ENCODE data around the gene ATXN7L1. TPM values are rescaled to one million over a fixed set of nuclear protein-coding genes. Genes with fewer than 3 reads are reported as not detected.
A peak's percentile ranks its signal among the peaks of the same experiment; 100 is the strongest.

The ATXN7L1 gene
- total RNA-seq, 1 experiment from 2014 or later, result 3.8 TPM

DNA sequence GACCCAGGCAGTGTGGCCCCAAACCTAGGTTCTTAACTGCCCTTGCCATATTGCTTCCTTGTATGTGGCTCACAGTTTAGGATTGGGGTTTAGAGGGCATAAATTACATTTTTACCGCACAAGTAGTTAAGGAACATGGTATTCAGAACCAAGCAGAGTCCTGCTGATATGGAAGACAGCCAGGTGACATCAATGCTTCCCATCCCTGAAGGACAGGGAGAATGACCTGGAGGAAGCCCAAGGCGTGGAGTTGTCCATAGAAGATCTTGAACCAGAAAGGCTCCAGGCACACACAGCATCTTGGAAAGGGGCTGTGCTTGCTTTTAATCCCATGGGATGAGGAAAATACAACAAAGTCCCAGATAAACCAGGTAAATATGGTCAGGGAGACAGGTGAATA lies 48.3 kb downstream of the ATXN7L1 start:
- no peak for DNase-seq (ENCODE audit: low spot score)

DNA sequence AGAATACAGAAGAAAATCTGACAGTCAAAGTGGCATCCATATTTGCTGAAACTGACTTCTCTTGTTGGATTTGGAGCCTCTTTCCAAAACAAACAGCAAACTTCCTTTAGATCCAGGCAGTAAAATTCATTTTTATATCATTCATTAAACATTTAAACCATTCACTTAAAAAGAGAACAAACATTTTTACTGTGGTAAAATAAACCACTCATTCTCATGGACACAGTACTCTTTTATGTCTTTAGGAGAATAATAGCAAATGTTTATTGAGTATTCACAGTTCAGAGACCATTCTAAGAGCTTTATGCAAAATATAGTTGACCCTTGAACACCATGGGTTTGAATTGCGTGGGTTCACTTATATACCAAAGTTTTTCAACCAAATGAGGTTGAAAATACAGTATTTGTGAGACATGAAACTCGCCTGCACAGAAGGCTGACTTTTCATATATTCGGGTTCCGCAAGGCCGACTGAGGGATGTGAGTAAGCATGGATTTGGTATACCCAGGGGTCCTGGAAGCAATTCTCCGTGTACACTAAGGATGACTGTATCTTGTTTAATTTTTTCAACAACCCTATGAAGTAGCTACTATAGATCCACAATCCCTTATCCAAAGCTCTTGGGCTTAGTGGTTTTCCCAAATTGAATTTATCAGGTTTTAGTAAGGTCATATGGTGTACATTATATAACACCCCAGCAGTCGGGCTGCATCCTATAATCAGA lies 49.1 kb downstream of the ATXN7L1 start:
- no peak for DNase-seq (ENCODE audit: low spot score)

DNA sequence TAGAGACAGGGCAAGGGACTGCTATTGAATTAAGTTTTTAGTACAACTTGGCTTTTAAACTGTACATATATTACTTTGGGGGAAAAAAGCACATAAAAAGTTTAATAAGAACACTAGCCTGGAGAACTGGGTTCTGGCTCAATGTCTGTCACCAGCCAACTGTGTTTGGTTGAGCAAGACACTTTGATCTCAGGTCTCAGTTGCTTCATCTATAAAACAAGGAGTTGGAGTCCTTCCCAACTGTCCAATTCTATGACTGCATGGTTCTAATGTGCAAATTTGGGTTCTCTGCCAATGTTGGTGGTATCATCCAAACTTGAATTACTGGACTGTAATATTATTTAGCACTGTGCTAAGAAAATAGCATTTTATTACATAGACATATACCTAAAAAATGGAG lies 50.3 kb downstream of the ATXN7L1 start:
- no peak for DNase-seq (ENCODE audit: low spot score)

DNA sequence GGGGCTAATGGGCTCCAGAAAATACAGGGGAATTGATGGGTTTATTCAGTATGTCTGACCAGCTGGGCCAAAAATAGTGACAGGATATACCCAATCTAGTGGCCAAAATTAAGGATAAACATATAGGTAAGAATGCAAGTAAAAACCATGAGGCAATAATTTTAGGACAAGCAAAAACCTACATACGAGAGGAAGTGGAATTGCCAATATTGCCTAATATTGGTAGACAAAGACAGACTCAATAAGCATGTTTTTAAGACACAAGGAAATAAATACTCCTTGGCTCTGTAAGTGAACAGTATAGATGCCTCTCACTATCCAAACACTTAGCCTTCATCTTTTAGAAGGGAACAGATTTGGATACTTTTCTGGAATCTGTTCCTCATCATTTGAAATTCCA lies 51.0 kb downstream of the ATXN7L1 start:
- no peak for DNase-seq (ENCODE audit: low spot score)

DNA sequence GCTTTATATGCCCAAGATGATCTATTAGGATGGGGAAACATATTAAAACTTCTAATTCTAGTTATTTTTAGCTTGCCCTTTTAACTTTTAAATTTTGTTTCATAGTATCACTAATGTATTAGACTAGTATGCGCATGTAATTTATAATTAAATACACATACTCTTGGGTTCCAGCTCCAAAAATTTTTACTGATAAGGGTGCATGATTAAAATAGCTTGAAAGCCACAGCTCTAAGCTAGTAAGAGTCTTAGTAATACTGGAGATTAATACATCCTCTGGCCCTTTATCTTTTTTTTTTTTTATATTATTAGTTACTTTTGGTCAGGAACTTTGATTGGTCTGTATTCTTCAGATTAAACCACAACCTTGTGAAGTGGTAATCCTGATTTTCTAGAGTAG lies 53.6 kb downstream of the ATXN7L1 start:
- no peak for DNase-seq (ENCODE audit: low spot score)

DNA sequence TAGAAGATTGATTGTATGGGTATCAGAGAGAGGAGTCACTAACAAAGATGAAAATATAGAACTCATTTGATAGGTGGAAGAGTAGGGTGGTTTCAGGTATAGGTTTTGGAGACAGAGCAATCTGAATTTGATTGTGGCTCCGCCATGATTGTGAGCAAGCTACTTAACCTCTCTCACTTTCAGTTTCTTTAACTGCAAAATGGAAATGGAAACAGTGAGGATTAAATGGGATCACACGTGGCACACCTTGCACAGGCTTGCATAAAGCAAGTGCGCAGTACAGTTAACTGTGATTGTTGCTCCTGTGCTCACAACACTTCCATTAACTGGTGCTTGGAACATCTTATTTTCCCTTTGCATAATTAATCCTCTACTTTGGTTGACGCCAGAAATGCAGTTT lies 54.9 kb downstream of the ATXN7L1 start:
- DNase-seq (ENCODE audit: low spot score), result no peak

DNA sequence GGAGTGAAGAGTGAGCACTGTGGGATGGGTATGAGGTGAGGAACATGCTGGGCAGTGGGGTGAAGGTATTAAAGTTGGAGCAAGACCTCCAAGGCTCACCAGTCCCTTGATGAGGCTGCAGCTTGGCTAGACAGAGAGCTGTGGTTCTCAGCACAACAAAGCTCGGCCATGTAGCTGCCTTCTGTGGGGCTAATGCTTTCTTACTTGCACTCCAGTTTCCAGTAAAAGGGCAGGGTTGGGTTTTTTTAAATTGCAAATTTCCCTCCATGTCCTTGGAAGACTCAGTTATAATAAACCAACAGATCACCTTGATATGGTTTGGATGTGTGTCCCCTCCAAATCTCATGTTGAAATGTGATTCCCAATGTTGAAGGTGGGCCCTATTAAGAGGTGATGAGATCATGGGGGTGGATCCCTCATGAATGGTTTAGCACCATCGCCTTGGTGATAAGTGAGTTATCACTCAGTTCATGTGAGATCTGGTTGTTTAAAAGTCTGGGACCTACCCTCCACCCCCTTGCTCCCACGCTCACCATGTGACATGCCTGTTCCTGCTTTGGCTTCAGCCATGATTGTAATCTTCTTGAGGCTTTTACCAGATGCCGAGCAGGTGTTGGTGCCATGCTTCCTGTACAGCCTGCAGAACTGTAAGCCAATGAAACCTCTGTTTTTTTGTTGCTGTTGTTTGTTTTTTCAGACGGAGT lies 55.9 kb downstream of the ATXN7L1 start:
- no peak for DNase-seq (ENCODE audit: low spot score)

DNA sequence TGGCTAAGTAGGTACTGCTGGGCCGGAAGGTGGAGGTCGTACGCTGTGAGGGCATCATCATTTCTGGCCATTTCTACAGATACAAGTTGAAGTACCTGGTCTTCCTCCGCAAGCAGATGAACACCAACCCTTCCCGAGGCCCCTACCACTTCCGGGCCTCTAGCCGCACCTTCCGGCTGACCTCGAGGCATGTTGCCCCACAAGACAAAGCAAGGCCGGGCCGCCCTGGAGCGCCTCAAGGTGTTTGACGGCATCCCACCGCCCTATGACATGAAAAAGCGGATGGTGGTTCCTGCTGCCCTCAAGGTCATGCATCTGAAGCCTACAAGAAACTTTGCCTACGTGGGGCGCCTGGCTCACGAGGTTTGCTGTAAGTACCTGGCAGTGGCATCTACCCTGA lies 56.8 kb downstream of the ATXN7L1 start:
- no peak for DNase-seq (ENCODE audit: low spot score)

DNA sequence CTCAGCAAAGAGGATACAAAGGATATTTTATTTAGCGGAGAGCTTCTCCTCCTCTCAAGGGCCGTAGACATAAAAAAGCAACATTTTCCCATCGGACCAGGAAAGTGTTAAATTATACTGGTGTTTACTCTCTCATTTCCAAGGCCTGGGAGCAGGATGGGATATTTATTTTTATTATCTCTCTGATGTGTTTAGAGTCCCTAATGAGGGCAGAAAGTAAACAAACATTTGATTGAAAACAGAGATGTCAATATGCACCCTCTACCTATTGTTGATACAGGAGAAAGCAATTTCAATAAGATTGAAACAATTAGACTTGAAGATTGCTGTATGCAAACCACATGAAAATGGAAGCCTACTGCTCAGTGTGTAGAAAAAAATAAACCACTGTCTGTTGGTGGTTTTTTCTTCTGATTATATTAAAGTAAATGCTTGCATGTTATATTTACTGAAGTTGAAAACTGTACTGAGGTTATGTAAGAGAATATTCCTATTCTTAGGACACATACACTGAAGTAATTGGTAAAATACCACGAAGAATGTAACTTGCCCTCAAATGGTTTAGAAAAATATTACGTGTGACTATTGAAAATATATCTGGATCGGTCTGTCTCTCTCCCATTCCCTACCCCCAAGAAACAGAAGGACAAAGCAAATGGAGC lies 59.3 kb downstream of the ATXN7L1 start:
- DNase-seq (ENCODE audit: low spot score), result no peak

DNA sequence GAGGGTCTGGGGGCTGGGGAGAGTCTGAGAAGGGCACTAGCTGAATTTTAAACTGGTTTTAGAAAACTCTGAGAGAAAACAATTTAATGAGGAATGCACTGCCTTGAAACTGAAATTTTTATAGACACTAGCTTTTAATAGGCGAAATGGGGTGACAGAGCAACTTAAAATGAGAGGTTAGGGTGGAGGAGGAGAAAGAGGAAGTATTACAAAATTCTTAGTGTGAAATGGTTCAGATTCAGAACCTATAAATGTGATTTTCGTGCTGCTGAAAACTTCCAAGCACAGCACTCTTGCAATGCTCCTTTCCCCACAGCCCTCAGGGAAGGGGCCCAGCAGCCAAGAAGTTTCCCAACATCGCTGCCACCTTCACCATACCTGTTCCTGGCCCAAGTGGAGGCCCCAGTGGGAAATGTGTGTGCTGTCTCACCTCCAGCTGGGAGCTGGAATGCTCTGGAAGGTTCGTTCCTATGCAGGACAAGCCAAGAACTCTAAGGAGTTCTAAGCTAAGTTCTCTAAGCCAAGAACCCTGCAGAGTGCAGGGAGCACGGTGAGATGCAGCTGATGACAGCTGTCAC lies 60.0 kb downstream of the ATXN7L1 start:
- DNase-seq (ENCODE audit: low spot score), result no peak

DNA sequence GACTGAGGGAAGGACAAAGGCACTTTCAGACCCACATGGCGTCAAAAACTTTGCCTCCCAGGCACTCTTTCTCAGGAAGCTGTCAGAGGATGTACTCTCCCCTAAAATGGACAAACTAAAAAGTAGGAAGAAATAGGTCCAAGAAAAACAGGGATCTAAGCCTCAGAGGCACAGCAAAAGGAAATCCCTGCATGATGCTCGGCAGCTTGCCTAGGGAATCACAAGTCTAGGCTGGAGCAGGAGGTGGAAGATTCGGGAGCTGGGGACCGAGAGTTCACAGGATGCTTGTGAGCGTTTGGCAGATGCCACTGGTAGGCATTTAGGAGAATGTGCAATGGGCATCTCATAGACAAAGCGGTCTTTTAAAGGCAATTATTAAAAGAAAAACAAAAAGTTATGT lies 60.8 kb downstream of the ATXN7L1 start:
- no peak for DNase-seq (ENCODE audit: low spot score)

DNA sequence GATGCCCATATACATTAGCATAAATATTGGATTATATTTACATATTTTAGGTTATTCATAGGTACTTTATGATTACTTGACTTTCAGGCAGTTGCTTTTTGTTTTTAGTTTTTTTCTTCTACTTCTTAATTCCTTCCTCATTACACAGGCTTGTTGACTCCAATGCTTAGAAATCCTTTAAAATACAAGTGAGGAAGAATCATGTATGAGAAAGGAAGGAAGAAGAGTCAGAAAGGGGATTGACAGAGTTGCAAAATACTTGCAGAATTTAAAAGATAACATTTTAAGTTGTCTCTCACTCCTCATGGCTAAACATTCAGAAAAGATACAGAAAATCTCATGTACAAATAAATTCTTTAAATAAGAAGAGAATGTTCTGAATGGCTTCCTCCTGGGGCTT lies 61.9 kb downstream of the ATXN7L1 start:
- DNase-seq (ENCODE audit: low spot score), result no peak

DNA sequence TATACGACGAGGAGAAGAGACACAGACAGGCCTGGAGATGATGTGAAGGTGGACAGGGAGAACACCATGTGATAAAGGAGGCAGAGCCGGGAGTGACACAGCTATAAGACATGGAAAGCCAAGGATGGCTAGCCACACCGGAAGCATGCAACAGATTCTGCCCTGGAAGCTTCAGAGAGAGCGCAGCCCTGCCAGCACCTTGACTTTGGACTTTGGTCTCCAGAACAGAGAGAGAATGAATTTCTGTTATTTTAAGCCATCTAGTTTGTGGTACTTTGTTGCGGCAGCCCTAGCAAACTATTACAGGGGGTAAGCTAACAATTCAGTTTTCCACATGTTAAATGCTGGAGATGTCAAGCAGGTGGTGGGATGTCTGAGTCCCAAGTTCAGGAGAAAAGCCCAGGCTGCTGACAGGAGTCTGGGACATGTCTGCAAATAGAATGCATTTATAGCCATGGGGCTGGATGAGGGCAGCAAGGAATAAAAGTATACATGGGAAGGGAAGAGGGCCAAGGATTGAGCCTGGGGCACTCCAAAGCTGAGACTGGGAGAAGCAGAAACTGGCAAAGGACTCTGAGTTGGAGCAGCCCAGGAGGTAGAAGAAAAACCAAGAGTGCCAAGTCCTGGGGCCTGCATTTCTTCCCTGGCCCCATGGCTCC lies 65.1 kb downstream of the ATXN7L1 start:
- no peak for DNase-seq (ENCODE audit: low spot score)

DNA sequence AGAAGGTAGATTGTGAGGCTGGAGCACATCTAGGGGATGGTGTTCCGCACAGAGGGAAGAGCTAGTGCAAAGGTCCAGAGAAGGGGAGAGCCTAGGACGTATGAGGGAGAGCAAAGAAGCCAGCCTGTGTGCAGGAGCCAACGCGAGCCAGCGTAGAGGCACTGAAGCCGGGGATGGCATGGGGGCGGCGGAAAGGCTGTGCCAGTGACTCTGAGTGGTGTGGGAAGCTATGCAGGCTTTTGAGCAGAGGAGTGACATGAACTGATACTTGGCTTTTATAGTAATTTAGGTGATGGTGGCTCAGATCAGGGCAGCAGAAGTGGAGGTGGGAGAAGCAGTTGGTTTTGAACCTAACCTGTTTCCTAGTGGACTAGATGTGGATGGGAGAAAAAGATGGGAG lies 65.8 kb downstream of the ATXN7L1 start:
- no peak for DNase-seq (ENCODE audit: low spot score)

DNA sequence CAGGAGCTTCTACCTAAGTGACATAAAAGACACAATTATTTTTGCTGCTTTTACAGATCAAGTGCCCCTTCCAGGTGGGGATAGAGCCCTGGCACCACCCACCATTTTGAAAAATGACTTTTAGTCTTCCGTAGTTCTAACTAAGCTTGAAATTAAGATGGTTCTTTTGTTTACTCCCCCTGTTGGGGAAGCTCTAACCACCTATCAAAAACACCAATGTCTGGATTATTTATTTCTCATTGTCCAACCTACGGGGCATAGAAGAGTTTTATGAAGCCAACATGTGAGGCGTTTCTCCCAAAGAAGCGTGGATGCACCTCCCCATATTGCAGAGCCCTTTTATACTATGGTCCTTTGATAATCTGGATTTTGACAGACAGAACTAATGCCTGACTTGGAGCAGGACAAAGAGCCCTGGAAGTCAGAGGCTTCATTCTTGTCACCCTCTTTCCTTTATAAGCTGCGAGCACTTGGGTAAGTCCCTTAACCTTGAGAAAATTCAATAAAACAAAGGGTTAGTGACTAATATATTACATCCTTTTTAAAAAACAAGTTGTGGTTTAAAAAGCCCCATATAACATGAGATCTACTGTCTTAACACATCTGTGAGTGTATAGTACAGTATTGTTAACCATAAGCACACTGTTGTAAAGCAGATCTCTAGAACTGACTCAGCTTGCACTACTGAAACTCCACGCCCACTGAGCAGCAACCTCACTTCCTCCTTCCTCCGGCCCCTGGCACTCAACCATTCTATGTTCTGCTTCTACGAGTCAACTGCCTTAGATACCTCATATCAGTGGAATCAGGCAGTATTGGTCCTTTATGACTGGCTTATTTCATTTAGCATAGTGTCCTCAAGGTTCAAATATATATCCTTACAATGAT lies 67.5 kb downstream of the ATXN7L1 start:
- peak; percentile 58 for DNase-seq (ENCODE audit: low spot score)

DNA sequence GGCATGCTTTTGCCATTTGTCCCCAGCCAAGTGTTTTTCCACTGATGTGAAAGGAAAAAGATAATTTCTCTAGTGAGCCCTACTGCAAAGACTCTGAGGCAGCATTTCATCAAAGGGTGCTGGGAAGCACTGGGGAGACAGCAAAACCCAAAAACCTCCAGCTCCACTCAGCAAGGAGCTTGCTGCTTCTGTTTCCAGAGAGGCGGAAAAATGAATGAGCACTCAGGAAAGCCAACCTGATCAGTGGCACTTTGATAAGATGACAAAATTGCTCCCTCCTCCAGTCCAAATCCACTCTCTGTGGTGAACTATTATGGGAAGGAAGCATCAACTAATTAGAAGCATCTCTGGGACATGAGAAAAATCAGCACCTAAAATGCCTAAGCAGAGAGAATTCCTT lies 68.2 kb downstream of the ATXN7L1 start:
- no peak for DNase-seq (ENCODE audit: low spot score)

DNA sequence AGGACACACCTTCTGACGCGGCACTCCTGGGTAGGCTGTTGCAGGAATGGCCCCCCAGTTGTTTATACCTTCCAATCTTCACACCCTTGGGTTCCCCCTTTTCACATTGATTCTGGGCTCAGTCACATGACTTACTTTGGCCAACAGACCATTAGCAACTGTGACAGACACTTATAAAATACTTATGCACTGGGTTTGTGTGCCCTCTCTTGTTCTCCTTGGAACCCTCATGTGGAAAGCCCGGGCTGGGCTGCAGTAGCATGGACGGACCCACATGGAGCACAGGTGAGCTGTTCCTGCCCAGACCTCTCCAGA lies 69.0 kb downstream of the ATXN7L1 start:
- DNase-seq (ENCODE audit: low spot score), result no peak

DNA sequence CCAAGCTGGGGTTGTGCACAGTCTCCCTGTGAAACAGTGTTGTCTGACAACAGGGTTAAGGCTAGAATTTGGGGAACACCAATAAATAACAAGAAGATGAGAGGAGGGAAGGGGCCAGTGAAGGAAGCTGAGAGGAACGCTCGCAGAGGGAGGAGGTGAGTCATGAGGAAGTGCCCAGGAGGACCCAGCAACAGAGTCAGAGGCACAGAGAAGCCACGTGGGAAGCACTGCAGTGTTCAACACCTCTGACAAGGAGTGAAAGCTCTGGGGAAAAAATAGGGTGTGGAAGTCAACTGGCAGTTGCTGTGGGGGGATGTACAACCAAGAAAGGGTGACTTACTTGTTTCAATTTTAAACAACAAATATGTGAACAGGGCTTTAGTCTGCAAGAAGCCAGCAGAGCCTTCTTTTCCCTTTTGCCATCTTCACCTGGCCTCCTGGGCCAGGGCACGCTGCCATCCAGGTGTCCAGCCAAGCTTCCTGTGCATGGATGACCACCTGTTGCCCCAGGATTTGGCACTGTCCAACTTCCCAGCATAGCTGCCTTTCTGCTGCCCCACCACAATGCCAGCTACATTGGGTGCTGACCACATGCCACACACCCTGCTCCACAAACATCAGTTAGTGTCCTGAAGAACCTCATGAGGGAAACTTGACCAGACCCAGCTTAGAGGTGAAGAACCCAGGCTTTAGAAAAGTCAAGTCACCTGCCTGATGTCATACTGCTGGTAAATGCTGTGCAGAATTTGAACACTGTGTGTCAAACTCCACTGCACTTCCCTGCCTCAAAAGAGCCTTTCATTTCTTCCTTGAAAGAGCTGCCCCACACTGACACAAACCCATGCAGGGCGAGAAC lies 69.6 kb downstream of the ATXN7L1 start:
- peak; percentile 78 for DNase-seq (ENCODE audit: low spot score)

DNA sequence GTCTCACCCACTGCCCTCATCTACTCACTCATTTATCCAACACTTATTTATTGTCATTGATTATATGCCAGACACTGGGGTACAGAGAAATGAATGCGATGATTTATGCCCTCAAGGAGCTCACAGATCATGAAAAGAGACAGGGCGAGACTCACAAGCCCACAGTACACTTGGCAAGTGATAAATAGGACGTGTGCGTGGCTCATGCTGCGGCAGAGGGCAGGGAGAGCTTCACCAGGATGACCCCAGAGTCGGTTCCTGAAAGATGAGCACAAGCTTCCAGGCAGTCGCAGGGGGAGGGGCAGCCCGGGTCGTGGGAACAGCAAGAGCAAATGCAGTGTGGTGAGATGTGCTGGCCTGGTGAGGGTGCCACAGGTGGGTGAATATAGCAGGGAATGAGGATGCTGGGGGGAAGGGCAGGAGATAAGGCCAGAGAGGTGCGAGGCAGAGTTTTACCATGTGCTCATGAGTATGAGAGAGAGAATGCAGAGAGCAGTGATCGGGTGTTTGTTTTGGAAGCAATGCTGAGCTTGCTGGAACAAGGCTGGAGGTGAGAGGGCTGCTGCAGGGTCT lies 70.9 kb downstream of the ATXN7L1 start:
- DNase-seq (ENCODE audit: low spot score), result no peak

DNA sequence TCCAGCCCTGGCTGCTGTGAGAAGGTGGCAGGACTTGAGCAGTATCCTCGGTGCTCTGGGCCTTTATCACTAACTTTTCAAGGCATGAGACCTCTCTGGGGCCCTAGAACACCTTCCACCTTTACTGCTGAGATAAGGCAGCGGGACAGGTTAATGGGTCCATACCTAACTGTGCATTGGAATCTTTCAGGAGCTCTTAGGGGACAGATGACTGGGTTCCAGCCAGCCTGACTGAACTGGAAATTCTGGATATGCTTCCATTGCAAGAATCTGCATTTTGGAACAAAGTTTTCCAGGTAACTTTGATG lies 73.0 kb downstream of the ATXN7L1 start:
- no peak for DNase-seq (ENCODE audit: low spot score)
